HG03342 (cell line): ENCODE measurements around the gene LCA5L.

Source experiments
- ATAC-seq: cut with Tn5 transposase; IDR thresholded peaks from one replicate; pipeline ENCODE4 v1.9.1; 2021; ENCODE audit warnings: mild to moderate bottlenecking, moderate library complexity; ENCODE audit not compliant: unreplicated experiment

LCA5L gene

GRCh38 chr21:39362733-39363132, 82.8 kb downstream of the LCA5L start:
- ATAC-seq = no peak

GRCh38 chr21:39359382-39359781, 86.2 kb downstream of the LCA5L start:
- no peak for ATAC-seq
